UCSD-AML1 (cell line): Measurements from ENCODE around the gene MTERF4.

Source experiments
- DNase-seq: peaks from one replicate; lab custom pipeline; 2025; ENCODE audit not compliant: unreplicated experiment; lab: John Stamatoyannopoulos, UW

Gene MTERF4

GRCh38 chr2:241070811-241071676, 31.0 kb downstream of the MTERF4 start:
- DNase-seq, result no peak

DNA sequence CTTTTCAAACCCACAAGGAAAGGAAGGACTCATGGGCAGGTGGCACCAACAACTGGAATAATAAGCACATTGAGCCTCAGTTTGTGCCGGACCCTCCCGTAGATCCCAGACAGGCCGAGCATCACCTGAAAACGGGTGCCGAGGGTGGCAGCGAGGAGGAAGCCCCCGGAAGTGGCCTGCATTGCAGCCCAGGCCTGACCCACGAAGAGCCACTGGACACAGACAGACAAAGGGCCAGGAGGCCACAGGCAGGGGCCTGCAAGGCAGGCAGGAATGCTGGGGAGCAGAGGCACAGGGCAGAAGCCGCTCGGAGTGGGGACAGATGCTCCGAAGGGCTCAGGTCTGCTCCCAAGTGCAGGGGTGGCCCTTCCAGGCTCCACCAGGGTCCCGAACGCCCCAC, 31.7 kb downstream of the MTERF4 start:
- DNase-seq, result no peak

GRCh38 chr2:241069821-241070281, 32.2 kb downstream of the MTERF4 start:
- no peak for DNase-seq

GRCh38 chr2:241068942-241069810, 32.9 kb downstream of the MTERF4 start:
- DNase-seq, result no peak

- no peak for DNase-seq
These were observed 33.7 kb downstream of the MTERF4 start for GRCh38 chr2:241068136-241068941.

- DNase-seq, result no peak
These were observed 34.5 kb downstream of the MTERF4 start for GRCh38 chr2:241067501-241068135.

- DNase-seq, result no peak
These were observed 35.2 kb downstream of the MTERF4 start for GRCh38 chr2:241066893-241067341.

GRCh38 chr2:241066171-241066892, 35.8 kb downstream of the MTERF4 start:
- no peak for DNase-seq

DNA sequence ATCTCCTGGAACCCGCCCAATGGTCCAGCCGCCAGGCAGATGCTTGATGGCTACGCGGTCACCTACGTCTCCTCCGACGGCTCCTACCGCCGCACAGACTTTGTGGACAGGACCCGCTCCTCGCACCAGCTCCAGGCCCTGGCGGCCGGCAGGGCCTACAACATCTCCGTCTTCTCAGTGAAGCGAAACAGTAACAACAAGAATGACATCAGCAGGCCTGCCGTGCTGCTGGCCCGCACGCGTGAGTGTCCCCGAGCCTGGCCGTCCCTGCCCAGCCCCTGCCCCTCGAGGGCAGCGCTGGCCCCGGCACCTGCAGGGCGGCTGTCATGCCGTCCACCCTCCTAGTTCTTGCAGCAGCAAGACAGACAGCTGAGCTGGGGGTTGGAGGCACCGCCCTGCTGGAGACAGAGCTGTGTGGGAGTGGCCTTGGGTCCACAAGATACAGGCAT, 36.7 kb downstream of the MTERF4 start:
- no peak for DNase-seq

DNA sequence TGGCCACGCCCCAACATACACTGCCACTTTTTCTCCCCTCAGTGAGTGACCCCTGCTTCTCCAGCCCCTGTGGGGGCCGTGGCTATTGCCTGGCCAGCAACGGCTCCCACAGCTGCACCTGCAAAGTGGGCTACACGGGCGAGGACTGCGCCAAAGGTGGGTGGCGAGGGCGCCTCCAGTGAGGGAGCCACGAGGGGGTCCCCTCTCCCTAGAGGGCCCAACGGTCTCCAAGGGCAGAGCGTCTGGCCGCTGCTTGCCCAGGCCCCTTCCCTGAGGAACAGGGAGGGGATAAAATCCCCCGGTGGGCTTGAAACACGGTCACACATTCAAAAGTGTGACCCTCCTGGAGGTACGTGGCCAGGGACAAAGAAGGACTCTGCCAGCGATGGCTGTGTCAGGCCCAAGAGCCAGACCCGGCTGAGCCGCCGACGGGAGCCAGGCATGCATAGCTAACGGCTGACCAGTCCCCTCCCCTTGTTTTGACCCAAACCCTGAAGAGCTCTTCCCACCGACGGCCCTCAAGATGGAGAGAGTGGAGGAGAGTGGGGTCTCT, 37.2 kb downstream of the MTERF4 start:
- DNase-seq, result no peak

DNA sequence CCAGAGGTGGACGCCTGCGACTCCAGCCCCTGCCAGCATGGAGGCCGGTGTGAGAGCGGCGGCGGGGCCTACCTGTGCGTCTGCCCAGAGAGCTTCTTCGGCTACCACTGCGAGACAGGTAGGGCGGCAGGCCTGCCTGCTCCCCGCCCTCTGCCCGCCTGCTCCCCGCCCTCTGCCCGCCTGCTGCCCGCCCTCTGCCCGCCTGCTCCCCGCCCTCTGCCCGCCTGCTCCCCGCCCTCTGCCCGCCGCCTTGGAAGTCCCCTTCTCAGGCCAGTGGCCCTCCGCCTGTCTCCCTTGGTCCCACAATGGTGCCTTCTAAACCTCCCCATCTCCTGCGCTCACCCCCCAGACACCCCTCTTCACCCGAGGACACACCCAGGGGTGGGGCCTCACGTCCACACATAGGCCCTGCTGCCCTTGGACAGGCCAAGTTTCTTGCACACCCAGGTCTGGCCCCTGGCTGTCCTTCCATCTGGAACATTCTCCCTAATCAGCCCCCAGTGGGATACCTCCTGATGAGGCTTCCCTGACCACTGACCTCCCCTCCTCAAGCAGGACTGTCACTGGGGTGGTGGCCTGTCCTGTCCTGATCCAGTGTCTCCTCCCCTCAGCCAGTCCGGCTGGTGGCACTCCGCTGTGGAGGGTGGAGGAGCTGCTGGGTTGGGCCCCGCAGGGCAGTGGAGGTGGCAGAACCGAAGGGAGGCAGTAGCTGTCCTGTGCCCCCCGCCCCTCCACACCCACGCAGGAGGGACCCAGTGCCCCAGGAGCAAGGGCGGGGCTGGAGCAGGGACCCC, 37.9 kb downstream of the MTERF4 start:
- DNase-seq, result no peak

DNA sequence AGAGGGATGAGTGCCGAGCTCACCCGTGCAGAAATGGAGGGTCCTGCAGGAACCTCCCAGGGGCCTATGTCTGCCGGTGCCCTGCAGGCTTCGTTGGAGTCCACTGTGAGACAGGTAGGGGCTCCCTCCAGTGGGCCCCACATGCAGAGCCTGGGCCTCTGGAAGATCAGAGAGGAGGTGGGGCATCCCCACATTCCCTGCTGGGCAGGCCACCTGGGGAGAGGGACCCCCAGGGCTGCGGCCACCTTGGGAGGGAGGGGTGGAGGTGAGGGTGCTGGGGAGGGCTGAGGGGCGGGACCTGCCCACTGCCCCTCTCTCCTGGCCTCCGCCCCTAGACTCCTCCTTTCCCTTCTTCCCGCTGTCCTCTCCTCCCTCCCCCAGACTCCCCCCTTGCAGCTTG, 38.5 kb downstream of the MTERF4 start:
- no peak for DNase-seq

DNA sequence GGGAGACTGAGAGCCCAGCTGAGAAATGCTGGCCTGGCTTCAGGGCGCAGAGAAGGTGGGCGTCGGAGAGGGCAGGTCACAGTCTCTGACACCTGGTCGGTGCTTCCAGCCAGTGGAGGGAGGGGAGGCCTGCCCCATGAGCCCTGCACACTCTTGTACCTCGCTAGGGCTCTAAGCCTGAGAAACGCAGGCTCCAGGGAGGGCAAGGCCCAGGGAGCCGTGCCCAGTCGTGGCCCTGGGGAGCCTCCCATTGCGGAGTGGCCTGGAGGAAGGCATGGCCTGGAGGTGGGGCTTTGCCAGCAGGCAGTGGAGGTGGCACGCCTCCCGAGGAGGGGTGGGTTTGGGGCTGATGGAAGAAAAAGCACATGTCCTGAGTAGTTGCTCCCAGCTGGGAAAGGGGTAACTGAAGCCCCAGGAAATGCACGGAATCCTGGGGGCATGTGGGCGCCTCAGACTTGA, 39.0 kb downstream of the MTERF4 start:
- no peak for DNase-seq

- no peak for DNase-seq
These were observed 39.5 kb downstream of the MTERF4 start for GRCh38 chr2:241062389-241063092.

DNA sequence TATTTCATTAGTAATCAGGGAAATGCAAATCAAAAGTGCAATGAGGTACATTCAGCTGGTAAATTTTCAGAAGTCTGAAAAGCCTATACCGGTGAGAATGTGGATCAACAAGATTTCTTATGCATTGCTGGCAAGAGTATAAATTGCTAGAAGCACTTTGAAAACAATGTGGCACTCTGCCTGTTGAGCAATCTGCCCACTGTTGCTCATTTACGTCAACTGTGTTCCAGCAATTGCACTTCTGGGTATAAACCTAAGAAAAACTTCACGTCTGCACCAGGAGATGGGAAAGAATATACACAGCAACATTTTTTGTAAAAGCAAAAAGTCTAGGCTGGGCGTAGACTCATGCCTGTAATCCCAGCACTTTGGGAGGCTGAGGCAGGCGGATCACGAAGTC, 40.8 kb downstream of the MTERF4 start:
- DNase-seq, result no peak

GRCh38 chr2:241053576-241054251, 48.4 kb downstream of the MTERF4 start:
- no peak for DNase-seq

DNA sequence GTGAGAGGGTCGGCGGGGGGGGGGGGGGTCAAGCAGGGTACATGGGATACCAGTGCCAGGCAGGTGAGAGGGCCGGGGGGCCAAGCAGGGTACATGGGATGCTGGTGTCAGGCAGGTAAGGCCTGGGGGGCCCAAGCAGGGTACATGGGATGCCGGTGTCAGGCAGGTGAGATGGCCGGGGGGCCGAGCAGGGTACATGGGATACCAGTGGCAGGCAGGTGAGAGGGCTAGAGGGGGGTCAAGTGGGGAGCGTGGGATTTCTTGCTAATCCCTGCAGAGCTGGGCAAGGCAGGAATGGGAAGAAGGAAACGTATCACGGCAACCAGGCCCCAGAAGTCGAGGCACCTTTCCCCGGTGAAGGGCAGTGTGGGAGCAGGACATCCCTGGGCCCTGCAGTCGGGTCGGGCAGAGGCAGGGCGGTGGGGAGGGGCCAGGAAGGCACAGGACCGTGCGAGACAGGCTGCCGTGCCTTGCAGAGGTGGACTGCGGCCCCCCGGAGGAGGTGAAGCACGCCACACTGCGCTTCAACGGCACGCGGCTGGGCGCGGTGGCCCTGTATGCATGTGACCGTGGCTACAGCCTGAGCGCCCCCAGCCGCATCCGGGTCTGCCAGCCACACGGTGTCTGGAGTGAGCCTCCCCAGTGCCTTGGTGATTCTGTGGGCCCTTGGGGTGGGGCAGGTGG, 49.3 kb downstream of the MTERF4 start:
- no peak for DNase-seq
